HG02884 (cell line): ENCODE measurements around the gene ZBTB7B.
"Not testable (repeated sequence)": the region's sequence is repeated elsewhere in the genome, so short reads cannot be mapped to it uniquely, and the experiment has no call there.

ENCODE experiments used
- ATAC-seq: cut with Tn5 transposase; IDR thresholded peaks from one replicate; pipeline ENCODE4 v1.9.1; 2021; ENCODE audit warnings: mild to moderate bottlenecking, moderate library complexity; ENCODE audit not compliant: unreplicated experiment

Gene ZBTB7B

GRCh38 chr1:154967331-154967950 is 35.2 kb upstream of the ZBTB7B start:
- no peak for ATAC-seq

GRCh38 chr1:154968731-154969130 is 33.9 kb upstream of the ZBTB7B start:
- no peak for ATAC-seq

GRCh38 chr1:154969246-154969645 is 33.4 kb upstream of the ZBTB7B start:
- ATAC-seq, result no peak

GRCh38 chr1:154969860-154970452 is 32.6 kb upstream of the ZBTB7B start:
- ATAC-seq, result no peak

- ATAC-seq, result no peak
Measured at GRCh38 chr1:154970631-154971340, 31.8 kb upstream of the ZBTB7B start, which contains the start of gene SHC1. Gene SHC1 (minus strand): TSS chr1:154970747. CDS start chr1:154970526, 221 bp downstream.

GRCh38 chr1:154971341-154971998 is 31.1 kb upstream of the ZBTB7B start:
- no peak for ATAC-seq

- no peak for ATAC-seq
Measured at GRCh38 chr1:154972213-154972516, 30.4 kb upstream of the ZBTB7B start.

GRCh38 chr1:154972517-154973343 is 29.9 kb upstream of the ZBTB7B start:
- no peak for ATAC-seq

GRCh38 chr1:154973344-154974101 is 29.1 kb upstream of the ZBTB7B start:
- peak; percentile 20 for ATAC-seq

- peak; percentile 66 for ATAC-seq
Measured at GRCh38 chr1:154974102-154974807, 28.3 kb upstream of the ZBTB7B start, which contains the start of gene CKS1B. Gene CKS1B (plus strand): TSS chr1:154974681. CDS start chr1:154974746, 65 bp downstream.

- peak; percentile 42 for ATAC-seq
Measured at GRCh38 chr1:154974808-154975408, 27.7 kb upstream of the ZBTB7B start.

- no peak for ATAC-seq
Measured at GRCh38 chr1:154975409-154976059, 27.1 kb upstream of the ZBTB7B start.

- ATAC-seq, result not testable (repeated sequence)
Measured at GRCh38 chr1:154977762-154978161, 24.8 kb upstream of the ZBTB7B start.

- ATAC-seq, result no peak
Measured at GRCh38 chr1:154978360-154978759, 24.2 kb upstream of the ZBTB7B start.

GRCh38 chr1:154982341-154982740 is 20.3 kb upstream of the ZBTB7B start:
- no peak for ATAC-seq

GRCh38 chr1:154982897-154983648 is 19.5 kb upstream of the ZBTB7B start, which contains the start of gene FLAD1:
Gene FLAD1 (plus strand): TSS chr1:154983344. CDS start chr1:154983695, 351 bp downstream.
- peak; percentile 99 for ATAC-seq

GRCh38 chr1:154983776-154984466 is 18.7 kb upstream of the ZBTB7B start:
- no peak for ATAC-seq
